Measurements from ENCODE around the gene ABCB11. TPM values are rescaled to one million over a fixed set of nuclear protein-coding genes. Genes with fewer than 3 reads are reported as not detected.

ABCB11 gene
- total and polyA plus RNA-seq, 2 donors (not counting 3 experiments of a cell fraction or from before 2014, with no cell fraction given): 0.22 to 0.44 TPM

- Histone ChIP-seq H3K27me3 (ENCODE audit: control insufficient read depth in 2 of 2, insufficient read depth in 2 of 2, low read length in 2 of 2) (no peaks in the 10 kb centered on the region), H3K79me2 (ENCODE audit: control insufficient read depth, insufficient read depth, low read length) (no peaks in the 10 kb centered on the region), H3K4me2 (ENCODE audit: insufficient read depth, low read length) (no peak overlapping the region), H2AFZ (ENCODE audit: low read depth, low read length) (no peak overlapping the region), H3K4me1 (ENCODE audit: control insufficient read depth, extremely low read depth, insufficient read depth, low read length) (peaks cover 5% of the 10 kb centered on the region), H3K27ac (ENCODE audit: insufficient read depth, low read depth, low read length) (no peak overlapping the region), H4K20me1 (replicated peaks; ENCODE audit: control insufficient read depth, extremely low read depth, insufficient read depth, low read length) (no peaks in the 10 kb centered on the region), H3K9me3 (replicated peaks; ENCODE audit: control insufficient read depth, insufficient read depth, low read length) (no peaks in the 10 kb centered on the region), H3K4me3 (replicated peaks in 1 of 3; ENCODE audit: insufficient read depth in 1 of 3, low read depth in 1 of 3, low read length in 3 of 3) (no peak overlapping the region), H3K9ac (replicated peaks; ENCODE audit: extremely low read depth, insufficient read depth, low read length) (no peak overlapping the region), H3K9me1 (replicated peaks; ENCODE audit: control insufficient read depth, extremely low read depth, insufficient read depth, low read length) (no peaks in the 10 kb centered on the region), H3K36me3 (ENCODE audit: control insufficient read depth in 2 of 2, extremely low read depth in 1 of 2, insufficient read depth in 2 of 2, low read length in 2 of 2) (no peaks in the 10 kb centered on the region)
- DNase-seq (ENCODE audit: low read depth, low spot score): no peak
- intact Hi-C loops (cut with micrococcal nuclease) (no loop called here), dilution Hi-C loops (cut with MboI; ENCODE audit: extremely low pct_ligation_motif_present, low sequenced_read_pairs) (no loop called here)
- POLR2A ChIA-PET: no interaction called here
- CTCF ChIA-PET: no interaction called here
- BruUV-seq (replicated peaks): no TSS peak
- FAIRE-seq: no peak
- TF ChIP-seq FOS (IDR thresholded peaks at IDR 0.05; ENCODE audit: borderline replicate concordance, insufficient read depth, low read length): no peak
- TF ChIP-seq POLR2AphosphoS5 (IDR thresholded peaks at IDR 0.05; ENCODE audit: insufficient read depth, low read depth, low read length): no peak
- no peak for TF ChIP-seq MAX (IDR thresholded peaks at IDR 0.05; ENCODE audit: insufficient read depth, insufficient read length)
- no peak for TF ChIP-seq MYC (IDR thresholded peaks at IDR 0.05; ENCODE audit: low read depth, low read length)
- no peak for TF ChIP-seq CTCF (IDR thresholded peaks at IDR 0.05; ENCODE audit: extremely low read depth in 1 of 2, insufficient read depth in 1 of 2, low read depth in 1 of 2, low read length in 2 of 2)
- TF ChIP-seq GATA2 (IDR thresholded peaks at IDR 0.05; ENCODE audit: insufficient read depth, insufficient read length, low read depth, low read length): no peak
- no peak for TF ChIP-seq POLR2A (IDR thresholded peaks at IDR 0.05; ENCODE audit: low read depth, low read length)
- no peak for TF ChIP-seq EZH2 (IDR thresholded peaks at IDR 0.05; ENCODE audit: borderline replicate concordance, low read depth, low read length, severe bottlenecking)
- no peak for TF ChIP-seq JUN (IDR thresholded peaks at IDR 0.05; ENCODE audit: borderline replicate concordance, insufficient read depth, insufficient read length, low read depth)
Measured at GRCh38 chr2:169046440-169047151, 15.5 kb upstream of the ABCB11 start.

Data from endothelial cell of umbilical vein (primary cell).